ENCODE measurements around the gene METTL2A. TPM values are rescaled to one million over a fixed set of nuclear protein-coding genes. Genes with fewer than 3 reads are reported as not detected.
"Not testable (repeated sequence)": the region's sequence is repeated elsewhere in the genome, so short reads cannot be mapped to it uniquely, and the experiment has no call there.

The METTL2A gene, protein sequence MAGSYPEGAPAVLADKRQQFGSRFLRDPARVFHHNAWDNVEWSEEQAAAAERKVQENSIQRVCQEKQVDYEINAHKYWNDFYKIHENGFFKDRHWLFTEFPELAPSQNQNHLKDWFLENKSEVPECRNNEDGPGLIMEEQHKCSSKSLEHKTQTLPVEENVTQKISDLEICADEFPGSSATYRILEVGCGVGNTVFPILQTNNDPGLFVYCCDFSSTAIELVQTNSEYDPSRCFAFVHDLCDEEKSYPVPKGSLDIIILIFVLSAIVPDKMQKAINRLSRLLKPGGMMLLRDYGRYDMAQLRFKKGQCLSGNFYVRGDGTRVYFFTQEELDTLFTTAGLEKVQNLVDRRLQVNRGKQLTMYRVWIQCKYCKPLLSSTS
- 10 to 100 TPM in 2 of 4 donors, 1 to 10 TPM in 2; 1.5 to 18.9 (median 9.8) TPM for total RNA-seq

DNA sequence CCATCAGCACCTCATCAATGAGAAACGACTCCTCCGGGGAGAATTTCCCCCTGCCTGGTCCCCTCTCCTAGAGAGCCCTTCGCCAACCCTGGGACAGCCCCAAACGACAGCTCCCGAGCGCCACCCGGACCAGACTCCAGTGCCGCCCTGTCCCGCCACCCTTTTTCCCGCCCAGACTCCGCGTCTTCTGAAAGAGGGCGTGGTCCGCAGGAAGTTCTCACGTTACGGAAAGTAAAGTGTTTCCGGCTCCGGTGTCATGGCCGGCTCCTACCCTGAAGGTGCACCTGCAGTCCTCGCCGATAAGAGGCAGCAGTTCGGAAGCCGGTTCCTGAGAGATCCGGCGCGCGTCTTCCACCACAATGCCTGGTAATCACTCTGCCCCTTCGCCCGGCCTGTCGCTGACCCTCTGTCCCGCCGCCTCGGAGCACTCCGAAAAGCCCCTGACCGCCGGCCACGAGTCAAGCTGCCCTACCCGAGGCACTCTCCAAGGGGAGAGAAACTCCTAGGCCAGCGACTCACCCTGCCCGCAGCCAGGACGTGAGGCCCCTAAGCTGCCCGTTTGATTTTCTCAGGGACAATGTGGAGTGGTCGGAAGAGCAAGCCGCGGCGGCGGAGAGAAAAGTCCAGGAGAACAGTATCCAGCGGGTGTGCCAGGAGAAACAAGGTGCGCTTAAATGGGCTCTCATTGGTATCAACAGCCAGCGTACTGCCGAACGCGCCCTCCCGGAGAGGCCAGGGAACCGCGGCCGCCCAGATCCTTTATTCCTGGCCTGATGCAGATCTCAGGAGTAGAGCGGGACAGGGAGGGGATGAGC is at the start of gene METTL2A:
TSS of gene METTL2A (plus strand) at position 251 of the 815 bp plus-strand sequence. CDS start at position 257, 6 bp downstream.
- intact Hi-C loops (cut with DNase I; ENCODE audit: low total_unique reads); H3K27me3 ChIP-seq; H3K36me3 ChIP-seq; in situ Hi-C loops (cut with MboI; ENCODE audit: low pct_ligation_motif_present in 1 of 4, low pct_unique_long_range_greater_than_20kb in 1 of 4, low sequenced_read_pairs in 3 of 4); H3K9me3 ChIP-seq: not testable (repeated sequence)
- TF ChIP-seq, protein P1, sequence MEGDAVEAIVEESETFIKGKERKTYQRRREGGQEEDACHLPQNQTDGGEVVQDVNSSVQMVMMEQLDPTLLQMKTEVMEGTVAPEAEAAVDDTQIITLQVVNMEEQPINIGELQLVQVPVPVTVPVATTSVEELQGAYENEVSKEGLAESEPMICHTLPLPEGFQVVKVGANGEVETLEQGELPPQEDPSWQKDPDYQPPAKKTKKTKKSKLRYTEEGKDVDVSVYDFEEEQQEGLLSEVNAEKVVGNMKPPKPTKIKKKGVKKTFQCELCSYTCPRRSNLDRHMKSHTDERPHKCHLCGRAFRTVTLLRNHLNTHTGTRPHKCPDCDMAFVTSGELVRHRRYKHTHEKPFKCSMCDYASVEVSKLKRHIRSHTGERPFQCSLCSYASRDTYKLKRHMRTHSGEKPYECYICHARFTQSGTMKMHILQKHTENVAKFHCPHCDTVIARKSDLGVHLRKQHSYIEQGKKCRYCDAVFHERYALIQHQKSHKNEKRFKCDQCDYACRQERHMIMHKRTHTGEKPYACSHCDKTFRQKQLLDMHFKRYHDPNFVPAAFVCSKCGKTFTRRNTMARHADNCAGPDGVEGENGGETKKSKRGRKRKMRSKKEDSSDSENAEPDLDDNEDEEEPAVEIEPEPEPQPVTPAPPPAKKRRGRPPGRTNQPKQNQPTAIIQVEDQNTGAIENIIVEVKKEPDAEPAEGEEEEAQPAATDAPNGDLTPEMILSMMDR (IDR thresholded peaks at IDR 0.05), result peak; percentile 28 to 60 (median 43)
- TF ChIP-seq POLR2AphosphoS5 (IDR thresholded peaks at IDR 0.05) (peak; percentile 69 to 87 (median 71)), POLR2A (IDR thresholded peaks at IDR 0.05) (peak; percentile 71)
- peak within 1 kb of the TSS; percentile 56 to 92 (median 65) for H3K4me3 ChIP-seq
- peak within 1 kb of the TSS; percentile 80 to 89 (median 84) for H3K27ac ChIP-seq
- 0% methylated on average over 30 of the region's 58 CpGs; no CpG with 5 or more reads in 1 of the 2 donors for WGBS, 2 donors (ENCODE audit: low coverage in 1 of 2)
- DNase-seq, result peak; percentile 92
- peaks cover 0 to 24% (median 10%) of the 10 kb centered on the region in 4 donors for H3K4me1 ChIP-seq

DNA sequence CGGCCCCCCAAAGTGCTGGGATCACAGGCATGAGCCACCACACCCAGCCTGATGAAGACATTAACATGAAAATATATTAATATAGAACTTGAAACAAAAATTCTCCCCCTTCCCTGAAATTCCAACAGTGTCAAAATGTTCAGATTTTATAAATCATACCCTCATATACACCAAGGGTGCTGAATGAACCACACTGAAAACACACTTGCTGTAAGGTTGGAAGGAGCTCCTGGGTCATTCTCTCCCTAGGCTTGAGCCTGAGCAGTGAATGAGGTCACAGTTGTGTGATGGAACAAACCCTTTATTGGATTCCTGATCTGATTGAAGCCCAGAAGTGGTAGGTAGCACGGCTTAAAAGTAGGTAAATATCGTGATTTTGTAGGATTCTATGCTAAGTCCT is 43.4 kb upstream of the METTL2A start, which contains the start of gene EFCAB3:
TSS of gene EFCAB3 (plus strand) at position 301 of the 400 bp plus-strand sequence. CDS start 2,427 bp downstream, outside the sequence.
- no peak within 1 kb of the TSS for H3K4me3 ChIP-seq
- TF ChIP-seq, protein P1 (IDR thresholded peaks at IDR 0.05), result no peak
- TF ChIP-seq POLR2A (IDR thresholded peaks at IDR 0.05), result no peak
- no peak for TF ChIP-seq EP300 (IDR thresholded peaks at IDR 0.05; ENCODE audit: low read depth)
- no peak for TF ChIP-seq POLR2AphosphoS5 (IDR thresholded peaks at IDR 0.05)
- H3K4me1 ChIP-seq, result no peaks in the 10 kb centered on the region
- no peaks in the 10 kb centered on the region for H3K9me3 ChIP-seq
- no peak within 1 kb of the TSS for H3K27ac ChIP-seq
- H3K27me3 ChIP-seq, result peaks cover 4% of the 10 kb centered on the region
- H3K36me3 ChIP-seq, result no peaks in the 10 kb centered on the region
- in situ Hi-C loops (cut with MboI; ENCODE audit: low pct_ligation_motif_present in 1 of 4, low pct_unique_long_range_greater_than_20kb in 1 of 4, low sequenced_read_pairs in 3 of 4) (no loop called here), intact Hi-C loops (cut with DNase I; ENCODE audit: low total_unique reads) (no loop called here)
- WGBS, 2 donors (ENCODE audit: low coverage in 1 of 2), result 75 to 88% methylated on average over 2 to 3 of the region's 3 CpGs
- no peak for DNase-seq

DNA sequence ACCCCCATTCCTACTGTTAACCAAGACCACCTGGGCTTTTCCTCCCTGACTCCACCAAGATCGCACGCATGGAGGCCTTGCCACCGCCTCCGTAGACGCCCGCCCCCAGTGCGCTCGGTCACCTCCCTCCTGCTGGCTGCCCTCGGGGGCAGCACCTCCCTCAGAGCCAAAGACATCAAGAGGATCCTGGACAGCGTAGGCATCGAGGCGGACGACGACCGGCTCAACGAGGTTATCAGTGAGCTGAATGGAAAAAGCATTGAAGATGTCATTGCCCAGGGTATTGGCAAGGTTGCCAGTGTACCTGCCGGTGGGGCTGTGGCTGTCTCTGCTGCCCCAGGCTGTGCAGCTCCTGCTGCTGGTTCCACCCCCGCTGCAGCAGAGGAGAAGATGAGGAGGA is 42.1 kb upstream of the METTL2A start:
- DNase-seq, result no peak
- Histone ChIP-seq H3K4me3 (no peak overlapping the region), H3K27ac (no peak overlapping the region), H3K4me1 (no peaks in the 10 kb centered on the region), H3K27me3 (peaks cover 4% of the 10 kb centered on the region), H3K36me3 (no peaks in the 10 kb centered on the region), H3K9me3 (no peaks in the 10 kb centered on the region)
- in situ Hi-C loops (cut with MboI; ENCODE audit: low pct_ligation_motif_present in 1 of 4, low pct_unique_long_range_greater_than_20kb in 1 of 4, low sequenced_read_pairs in 3 of 4), result no loop called here
- intact Hi-C loops (cut with DNase I; ENCODE audit: low total_unique reads), result no loop called here
- WGBS, 2 donors (ENCODE audit: low coverage in 1 of 2), result 83 to 90% methylated on average over 2 to 18 of the region's 18 CpGs
- TF ChIP-seq POLR2A (IDR thresholded peaks at IDR 0.05) (no peak), EP300 (IDR thresholded peaks at IDR 0.05; ENCODE audit: low read depth) (no peak), POLR2AphosphoS5 (IDR thresholded peaks at IDR 0.05) (no peak)
- TF ChIP-seq, protein P1 (IDR thresholded peaks at IDR 0.05), result no peak

DNA sequence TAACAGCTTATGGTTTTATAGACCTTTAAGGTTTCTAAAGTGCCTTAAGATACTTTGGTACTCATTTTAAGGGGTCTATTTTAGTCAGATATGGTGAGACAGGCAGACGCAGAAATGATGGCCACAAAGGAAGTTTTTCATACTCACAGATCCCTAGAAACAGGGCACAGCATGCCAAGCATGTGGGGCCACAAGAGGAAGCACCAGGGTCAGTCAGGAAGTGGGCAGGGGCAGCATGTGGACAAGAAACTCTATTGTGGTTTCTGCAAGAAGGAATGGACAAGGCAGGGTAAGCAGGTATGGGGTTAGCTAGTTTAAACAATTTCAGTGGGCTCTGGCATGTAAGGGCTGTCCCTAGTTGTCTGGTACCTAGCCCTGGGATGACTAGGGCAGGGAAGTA is 34.8 kb upstream of the METTL2A start:
- no peak for DNase-seq
- Histone ChIP-seq H3K4me3 (no peak overlapping the region), H3K27me3 (no peaks in the 10 kb centered on the region), H3K36me3 (no peaks in the 10 kb centered on the region), H3K4me1 (no peaks in the 10 kb centered on the region), H3K27ac (no peak overlapping the region), H3K9me3 (no peaks in the 10 kb centered on the region)
- in situ Hi-C loops (cut with MboI; ENCODE audit: low pct_ligation_motif_present in 1 of 4, low pct_unique_long_range_greater_than_20kb in 1 of 4, low sequenced_read_pairs in 3 of 4) (no loop called here), intact Hi-C loops (cut with DNase I; ENCODE audit: low total_unique reads) (no loop called here)
- WGBS, 2 donors (ENCODE audit: low coverage in 1 of 2), result 48 to 63% methylated on average over 1 of the region's 1 CpG
- TF ChIP-seq, protein P1 (IDR thresholded peaks at IDR 0.05), result no peak
- no peak for TF ChIP-seq POLR2AphosphoS5 (IDR thresholded peaks at IDR 0.05)
- TF ChIP-seq EP300 (IDR thresholded peaks at IDR 0.05; ENCODE audit: low read depth), result no peak
- no peak for TF ChIP-seq POLR2A (IDR thresholded peaks at IDR 0.05)

All from transverse colon (tissue), 4 donors.